ENCODE results near the gene USP48.

- no peak for TF ChIP-seq CTCF (IDR thresholded peaks at IDR 0.05; ENCODE audit: low read length)
- TF ChIP-seq EZH2phosphoT487 (IDR thresholded peaks at IDR 0.05; ENCODE audit: low read length): no peak
- TF ChIP-seq EZH2 (optimal IDR thresholded peaks at IDR 0.05; ENCODE audit: low read depth, low read length): no peak
These were observed 33.0 kb downstream of the USP48 start for GRCh38 chr1:21749859-21750468.
